ENCODE data around the gene ZDHHC12.

ZDHHC12 gene, protein sequence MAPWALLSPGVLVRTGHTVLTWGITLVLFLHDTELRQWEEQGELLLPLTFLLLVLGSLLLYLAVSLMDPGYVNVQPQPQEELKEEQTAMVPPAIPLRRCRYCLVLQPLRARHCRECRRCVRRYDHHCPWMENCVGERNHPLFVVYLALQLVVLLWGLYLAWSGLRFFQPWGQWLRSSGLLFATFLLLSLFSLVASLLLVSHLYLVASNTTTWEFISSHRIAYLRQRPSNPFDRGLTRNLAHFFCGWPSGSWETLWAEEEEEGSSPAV

GRCh38 chr9:128723866-128724743 is at the start of gene ZDHHC12:
Gene ZDHHC12, minus strand, starts transcription at chr9:128724127. Its CDS starts 34 bp downstream, at chr9:128724093.
- peak; percentile 93 for DNase-seq

- DNase-seq = no peak
Measured at GRCh38 chr9:128773049-128773448, 49.1 kb upstream of the ZDHHC12 start.

GRCh38 chr9:128771745-128772519 is 48.0 kb upstream of the ZDHHC12 start, which contains the start of gene ZER1:
Gene ZER1, minus strand, starts transcription at chr9:128771927. Its CDS starts 16,362 bp downstream, at chr9:128755565.
- DNase-seq = peak; percentile 63

DNA sequence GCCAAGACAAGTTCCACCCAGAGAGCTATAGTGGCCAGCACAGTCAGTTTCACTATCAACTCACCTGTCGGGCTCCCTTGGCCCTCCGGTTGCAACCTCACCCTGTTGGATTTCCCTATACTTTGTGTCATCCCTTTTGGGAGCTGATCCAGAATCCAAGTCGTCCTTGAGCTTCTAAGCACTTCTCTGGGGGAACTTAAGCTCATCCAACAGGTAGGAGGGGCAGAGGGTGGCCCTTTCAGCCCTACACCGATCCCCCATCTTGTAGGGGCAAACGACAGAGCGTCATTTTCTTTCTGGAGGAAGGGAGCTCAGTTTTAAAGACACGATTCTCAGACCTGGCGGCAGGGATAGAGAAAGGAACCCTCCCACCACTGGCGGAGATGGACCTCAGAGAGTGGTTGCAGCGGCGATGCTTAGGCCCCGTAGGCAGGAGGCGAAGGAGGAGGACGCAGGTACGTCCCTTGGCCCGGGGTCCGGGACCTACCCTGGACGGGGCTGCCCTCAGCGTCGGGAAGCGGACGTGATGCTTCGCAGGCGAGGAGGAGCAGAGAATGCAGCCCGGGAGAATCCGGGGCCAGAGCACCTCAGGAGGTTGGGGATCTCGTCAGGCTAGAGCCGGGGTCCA is 47.3 kb upstream of the ZDHHC12 start:
- no peak for DNase-seq

DNA sequence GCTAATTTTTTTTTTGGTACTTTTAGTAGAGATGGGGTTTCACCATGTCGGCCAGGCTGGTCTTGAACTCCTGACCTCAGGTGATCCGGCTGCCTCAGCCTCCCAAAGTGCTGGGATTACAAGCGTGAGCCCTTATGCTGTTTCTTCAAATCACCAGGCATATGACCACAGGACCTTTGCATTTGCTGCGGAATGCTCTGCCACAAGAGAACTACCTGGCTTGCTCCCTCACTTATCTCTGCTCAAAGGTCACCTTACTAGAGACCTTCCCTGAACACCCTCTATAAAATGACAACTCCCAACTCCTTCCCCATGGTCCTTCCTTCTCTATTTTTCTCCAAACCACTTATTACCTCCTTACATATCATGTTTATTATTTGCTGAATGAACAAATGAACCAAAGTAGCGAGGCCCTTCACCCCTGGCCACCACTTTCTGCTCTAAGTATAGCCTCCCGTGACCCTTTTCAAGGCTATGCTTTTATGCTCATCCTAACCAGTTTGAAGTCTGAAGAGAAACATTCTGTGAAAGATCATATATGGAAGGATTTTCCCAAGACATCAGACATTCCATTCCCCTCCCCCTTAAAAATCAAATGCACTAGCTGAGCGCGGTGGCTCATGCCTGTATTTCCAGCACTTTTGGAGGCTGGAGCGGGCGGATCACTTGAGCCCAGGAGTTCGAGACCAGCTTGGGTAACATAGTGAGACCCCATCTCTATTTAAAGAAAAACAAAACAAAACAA is 46.5 kb upstream of the ZDHHC12 start:
- DNase-seq = no peak

GRCh38 chr9:128768606-128769005 is 44.7 kb upstream of the ZDHHC12 start:
- DNase-seq = no peak

DNA sequence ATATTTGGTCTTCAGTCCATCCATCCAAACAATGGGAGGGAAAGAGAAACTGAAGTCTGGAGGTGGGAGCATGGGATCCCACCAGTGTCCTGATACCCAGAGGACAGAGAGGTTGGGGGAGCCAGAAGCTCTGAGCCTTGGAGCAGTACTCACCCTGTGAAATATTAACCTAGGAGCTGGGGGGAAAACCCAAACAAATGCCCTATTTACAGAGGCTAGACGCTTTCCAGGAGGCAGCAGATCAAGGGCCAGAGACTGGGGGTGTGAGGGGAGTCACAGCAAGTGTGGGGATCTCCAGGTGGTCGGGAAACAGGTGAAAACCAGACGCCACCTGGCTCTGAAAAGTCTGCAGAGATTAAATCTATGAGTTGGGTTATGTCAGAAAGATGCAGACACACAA is 41.6 kb upstream of the ZDHHC12 start:
- DNase-seq = no peak

DNA sequence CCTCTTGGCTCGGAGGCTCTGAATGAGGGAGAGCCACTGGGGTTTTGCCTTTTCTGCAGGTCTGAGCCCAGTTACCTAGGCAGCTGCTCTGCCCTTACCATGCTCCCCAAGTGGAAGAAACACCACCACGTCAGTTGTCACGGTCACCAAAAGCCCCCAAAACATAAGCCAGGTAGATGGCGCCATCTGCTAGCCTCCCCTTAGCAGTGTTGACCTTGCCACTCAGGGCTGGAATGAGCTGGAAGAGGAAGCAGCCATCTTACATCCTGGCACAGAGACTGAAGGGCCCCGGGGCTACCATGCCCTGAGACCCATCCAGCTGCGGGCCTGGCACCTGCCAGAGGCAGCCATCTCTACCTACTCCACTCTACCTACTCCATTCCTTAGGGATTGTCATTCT is 40.4 kb upstream of the ZDHHC12 start:
- DNase-seq = no peak

- no peak for DNase-seq
Measured at GRCh38 chr9:128762671-128763449, 38.9 kb upstream of the ZDHHC12 start.

GRCh38 chr9:128757602-128758001 is 33.7 kb upstream of the ZDHHC12 start:
- DNase-seq = no peak

DNA sequence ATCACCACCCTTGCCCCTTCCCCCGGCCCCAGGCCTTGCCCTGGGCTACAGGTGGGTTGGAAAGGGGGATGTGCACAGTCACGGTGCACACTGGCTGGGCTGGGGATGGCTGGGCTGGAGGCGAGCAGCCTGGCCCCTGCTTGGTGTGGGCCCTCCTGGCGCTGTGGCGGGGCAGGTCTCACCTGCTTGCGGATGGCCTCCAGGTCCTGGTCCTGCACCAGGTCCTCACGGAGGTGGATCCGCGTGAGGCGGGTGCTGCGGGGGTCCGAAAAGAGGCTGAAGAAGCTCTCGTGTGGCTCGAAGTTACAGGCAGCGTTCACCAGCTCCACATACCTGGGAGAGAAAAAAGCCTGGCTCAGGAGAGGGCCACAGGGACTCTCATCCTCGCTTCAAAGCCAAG is 29.7 kb upstream of the ZDHHC12 start:
- no peak for DNase-seq

- no peak for DNase-seq
Measured at GRCh38 chr9:128750926-128751595, 27.1 kb upstream of the ZDHHC12 start.

DNA sequence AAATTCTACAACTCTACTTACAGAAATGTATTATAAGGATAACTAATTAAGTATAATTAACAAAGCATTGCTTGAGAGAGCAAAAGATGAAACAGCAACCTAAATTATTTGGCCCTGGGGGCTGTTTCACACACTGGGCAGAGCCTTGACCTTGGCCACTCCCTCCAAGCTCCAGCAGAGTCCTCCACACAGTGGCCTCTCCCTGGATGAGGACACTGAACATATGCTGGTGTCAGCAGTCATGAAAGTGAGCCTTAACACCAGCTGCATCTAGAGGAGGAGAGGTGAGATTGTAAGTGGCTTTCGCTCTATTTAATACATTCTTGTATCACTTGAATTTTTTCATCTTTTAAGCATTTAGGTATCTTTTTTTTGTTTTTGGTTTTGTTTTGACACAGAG is 23.3 kb upstream of the ZDHHC12 start:
- DNase-seq = no peak

GRCh38 chr9:128743421-128743820 is 19.5 kb upstream of the ZDHHC12 start:
- no peak for DNase-seq

- no peak for DNase-seq
Measured at GRCh38 chr9:128742401-128742800, 18.5 kb upstream of the ZDHHC12 start.

- no peak for DNase-seq
Measured at GRCh38 chr9:128735373-128735772, 11.4 kb upstream of the ZDHHC12 start.

DNA sequence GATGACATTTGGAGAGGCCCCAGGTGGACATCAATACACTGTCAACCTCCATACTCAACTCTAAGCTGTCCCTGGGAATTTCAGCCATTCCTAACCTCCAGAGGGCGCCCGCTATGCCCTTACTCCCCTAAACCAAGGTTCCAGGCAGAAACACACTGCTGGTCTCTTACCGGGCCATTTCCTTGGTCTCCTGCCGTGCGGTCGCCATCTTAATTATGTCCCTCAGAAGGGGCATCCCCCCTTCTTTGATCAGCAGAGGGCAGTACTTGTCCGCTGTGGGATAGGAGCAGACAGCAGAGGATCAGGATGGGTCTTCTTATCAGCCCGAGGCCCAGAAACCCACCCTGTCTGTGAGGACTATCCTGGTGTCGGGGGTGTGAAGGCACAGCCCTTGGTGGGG is 9.3 kb upstream of the ZDHHC12 start:
- DNase-seq = peak; percentile 18

DNA sequence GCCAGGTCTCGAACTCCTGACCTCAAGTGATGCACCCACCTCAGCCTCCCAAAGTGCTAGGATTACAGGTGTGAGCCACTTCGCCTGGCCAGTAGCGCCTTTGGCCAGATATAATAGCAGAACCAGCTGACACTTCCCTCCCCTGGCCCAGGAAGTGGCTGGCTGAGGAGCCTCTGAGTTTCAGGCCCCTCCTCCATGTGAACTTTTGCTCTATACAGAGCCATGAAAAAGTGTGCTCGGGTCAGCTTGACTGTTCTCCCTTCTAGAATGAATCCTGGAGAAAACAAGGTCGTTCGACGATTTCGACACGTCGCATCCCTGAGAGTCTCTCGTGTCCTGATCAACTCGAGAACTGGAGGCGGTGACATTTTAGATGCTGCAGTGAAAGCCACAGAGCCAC is 8.6 kb upstream of the ZDHHC12 start:
- DNase-seq = no peak

- no peak for DNase-seq
Measured at GRCh38 chr9:128731691-128732090, 7.8 kb upstream of the ZDHHC12 start.

GRCh38 chr9:128731093-128731492 is 7.2 kb upstream of the ZDHHC12 start:
- DNase-seq = no peak

Data from NCI-H2029 treated with DMSO at 0.1 percent for 48 hours (cell line).